ENCODE results near the gene BTF3.
"Not testable (repeated sequence)": the region's sequence is repeated elsewhere in the genome, so short reads cannot be mapped to it uniquely, and the experiment has no call there.

Gene BTF3

DNA sequence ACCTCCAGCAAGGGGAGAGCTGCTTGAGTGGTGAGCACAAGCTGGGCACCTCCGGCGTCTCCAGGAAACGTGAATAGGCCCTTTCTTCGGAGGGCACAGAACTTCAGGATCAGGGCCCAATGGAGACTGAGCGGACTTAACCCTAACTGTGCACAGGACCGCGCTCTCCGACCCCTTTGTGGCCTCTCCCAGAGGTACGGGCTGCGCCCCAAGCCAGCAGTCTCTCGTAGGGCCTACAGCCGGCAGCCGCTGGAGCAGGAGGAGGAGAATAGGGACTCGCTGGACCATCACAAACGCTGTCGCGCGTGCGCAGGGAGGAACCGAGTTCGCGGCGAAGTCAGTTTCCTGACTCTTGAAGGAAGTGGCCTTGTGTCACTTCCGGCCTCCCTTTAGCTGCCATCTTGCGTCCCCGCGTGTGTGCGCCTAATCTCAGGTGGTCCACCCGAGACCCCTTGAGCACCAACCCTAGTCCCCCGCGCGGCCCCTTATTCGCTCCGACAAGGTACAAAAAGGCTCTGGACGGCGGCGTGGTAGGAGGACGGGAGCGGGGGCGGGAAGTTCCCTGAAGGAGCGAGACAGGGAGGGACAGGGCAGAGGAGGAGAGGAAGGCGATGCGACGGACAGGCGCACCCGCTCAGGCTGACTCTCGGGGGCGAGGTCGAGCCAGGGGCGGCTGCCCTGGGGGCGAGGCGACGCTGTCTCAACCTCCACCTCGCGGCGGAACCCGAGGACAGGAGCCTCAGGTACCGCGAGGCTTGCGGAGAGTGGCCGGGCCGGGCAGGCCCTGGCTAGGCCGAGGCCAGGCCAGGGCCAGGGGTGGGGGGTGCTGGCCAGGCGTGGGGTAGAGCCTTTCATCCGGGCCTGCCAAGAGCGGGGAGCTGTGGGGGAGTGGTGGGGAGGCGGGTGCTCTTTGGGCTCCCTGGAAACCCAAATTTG is at the start of gene BTF3:
Gene BTF3, plus strand, starts transcription at position 386 of the 936 bp plus-strand sequence. Its CDS starts 226 bp downstream, at position 612.
- peak; percentile 97 for DNase-seq (ENCODE audit: low read depth)

- peak; percentile 91 for DNase-seq (ENCODE audit: low read depth)
Observed at GRCh38 chr5:73448463-73449136, 49.6 kb upstream of the BTF3 start, which contains the start of gene FOXD1. FOXD1 (minus strand) TSS chr5:73448777; CDS start chr5:73448362, 415 bp downstream.

DNA sequence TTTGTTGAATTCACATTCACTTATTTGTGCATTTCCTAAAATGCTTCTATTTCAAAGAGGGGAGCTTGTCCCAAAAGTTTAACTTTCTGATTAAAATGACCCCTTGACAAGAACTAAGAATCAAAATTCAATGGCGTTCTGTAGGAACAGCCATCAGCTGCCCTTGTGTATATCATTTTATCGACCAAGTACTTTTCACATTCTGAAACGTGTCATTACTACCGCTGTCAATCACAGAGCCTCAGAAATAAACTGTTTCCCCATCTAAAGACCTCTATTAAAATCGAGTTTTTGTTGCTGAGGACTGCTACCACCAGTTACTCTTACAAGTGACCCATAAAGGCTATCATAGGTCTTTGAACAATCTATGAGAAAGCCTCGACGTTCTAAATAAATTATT is 48.1 kb upstream of the BTF3 start:
- DNase-seq (ENCODE audit: low read depth) = no peak

- no peak for DNase-seq (ENCODE audit: low read depth)
Observed at GRCh38 chr5:73450672-73451223, 47.5 kb upstream of the BTF3 start.

DNA sequence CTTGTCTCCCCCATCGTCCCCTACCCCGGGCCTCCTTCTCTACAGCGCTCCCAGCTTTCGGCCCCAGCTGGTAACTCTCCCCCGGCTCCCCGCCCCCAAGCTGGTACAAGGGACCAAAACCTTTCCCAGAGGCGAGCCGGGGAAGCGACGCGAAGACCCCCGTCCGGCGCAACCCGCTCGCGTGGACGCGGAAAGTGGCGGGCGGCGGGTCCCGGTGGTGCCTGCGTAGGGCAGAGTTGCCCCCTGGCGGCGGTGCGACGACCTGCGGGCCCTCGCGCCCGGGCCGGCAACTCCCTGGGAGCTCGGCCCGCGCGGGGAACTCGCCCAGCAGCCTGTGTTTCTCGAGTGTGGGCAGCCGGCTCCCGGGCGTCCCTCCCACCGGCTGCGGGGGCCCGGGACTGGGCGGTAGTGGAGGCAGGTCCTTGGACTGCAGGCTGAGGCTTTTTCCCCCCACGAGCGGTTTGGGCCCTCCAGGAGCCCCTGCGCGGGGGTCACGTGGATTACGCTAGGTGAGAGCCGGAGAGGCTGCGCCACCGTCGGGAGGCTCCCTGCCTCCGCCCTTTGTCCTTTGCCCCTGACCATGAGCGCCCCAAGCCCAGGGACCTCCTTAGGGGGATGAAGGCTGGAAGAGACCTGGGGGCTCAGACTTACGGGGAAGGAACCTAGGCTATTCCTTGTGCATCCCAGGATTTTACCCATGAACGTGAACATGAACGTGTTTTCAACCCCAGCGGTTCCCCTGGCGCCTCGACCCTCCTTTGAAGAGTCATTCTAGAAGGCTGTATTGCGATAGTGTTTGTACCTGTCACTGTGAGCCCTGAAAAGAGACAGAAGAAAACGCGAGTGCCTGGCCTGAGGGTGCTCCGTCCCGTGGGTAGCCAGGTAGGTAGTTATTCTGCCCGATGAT is 46.8 kb upstream of the BTF3 start:
- DNase-seq (ENCODE audit: low read depth) = no peak

- DNase-seq (ENCODE audit: low read depth) = no peak
Observed at GRCh38 chr5:73452215-73452614, 46.0 kb upstream of the BTF3 start.

GRCh38 chr5:73454379-73455036 is 43.7 kb upstream of the BTF3 start:
- DNase-seq (ENCODE audit: low read depth) = no peak

DNA sequence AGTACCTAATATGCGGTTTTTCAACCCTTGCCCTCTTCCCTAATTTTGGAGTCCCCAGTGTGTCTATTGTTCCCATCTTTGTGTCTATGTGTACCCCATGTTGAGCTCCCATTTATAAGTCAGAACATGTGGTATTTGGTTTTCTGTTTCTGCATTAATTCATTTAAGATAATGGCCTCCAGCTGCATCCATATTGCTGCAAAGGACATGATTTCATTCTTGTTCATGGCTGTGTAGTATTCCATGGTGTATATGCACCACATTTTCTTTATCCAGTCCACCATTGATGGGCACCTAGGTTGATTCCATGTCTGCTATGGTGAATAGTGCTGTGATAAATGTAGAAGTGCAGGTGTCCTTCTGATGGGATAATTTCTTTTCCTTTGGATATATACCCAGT is 41.8 kb upstream of the BTF3 start:
- not testable (repeated sequence) for DNase-seq (ENCODE audit: low read depth)

- no peak for DNase-seq (ENCODE audit: low read depth)
Observed at GRCh38 chr5:73459366-73459765, 38.9 kb upstream of the BTF3 start.

DNA sequence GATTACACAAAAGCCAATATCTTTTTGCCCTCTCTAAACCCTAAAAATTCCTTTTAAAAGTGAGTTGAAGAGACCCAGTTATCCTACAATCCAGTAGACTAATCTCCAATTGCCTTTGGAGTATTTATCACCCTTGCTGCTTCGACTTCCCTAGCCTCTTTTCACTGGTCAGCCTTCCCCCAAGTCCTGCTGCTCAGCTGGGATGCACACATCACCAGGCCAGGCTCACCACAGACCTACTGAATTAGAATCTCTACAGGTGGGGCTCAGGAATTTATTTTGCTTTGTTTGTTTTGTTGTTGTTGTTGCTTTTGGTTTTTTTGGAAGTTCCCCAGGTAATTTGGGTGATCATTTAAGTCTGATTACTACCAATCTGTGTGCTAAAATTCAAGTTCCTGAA is 38.1 kb upstream of the BTF3 start:
- DNase-seq (ENCODE audit: low read depth) = no peak

DNA sequence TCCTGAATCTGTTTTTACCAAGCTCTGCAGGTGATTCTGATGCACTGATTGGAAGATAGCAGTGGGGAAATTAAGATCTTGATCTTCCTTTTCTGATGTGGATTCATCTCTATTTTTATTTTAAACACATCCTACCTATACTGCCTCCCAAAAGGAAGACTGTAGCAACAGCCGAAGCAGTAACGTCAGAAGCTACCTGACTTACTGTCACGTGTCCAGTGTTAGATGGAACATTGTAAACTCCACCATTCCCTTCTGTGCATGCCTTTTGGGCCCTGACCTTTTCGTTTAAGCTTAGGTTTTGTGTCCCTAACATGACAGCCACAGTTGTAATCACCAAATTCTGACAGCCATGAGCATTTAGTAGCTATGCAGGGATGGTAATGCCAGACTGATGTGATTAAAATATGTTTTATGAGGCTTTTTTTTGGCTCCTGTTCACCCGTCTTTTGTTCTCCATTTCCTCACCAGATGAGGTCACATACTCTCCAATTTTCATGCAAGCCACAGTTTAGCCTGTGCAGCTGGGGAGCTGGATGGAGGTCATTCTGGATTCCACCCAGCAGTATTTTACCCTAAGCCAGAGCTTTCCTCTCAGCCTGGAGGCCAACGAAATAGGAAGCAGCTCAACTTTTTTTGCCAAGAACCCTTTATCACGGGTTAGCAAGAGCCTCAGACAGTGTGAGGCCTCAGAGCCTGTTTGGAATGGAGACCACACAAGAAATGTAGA is 34.1 kb upstream of the BTF3 start:
- DNase-seq (ENCODE audit: low read depth) = peak; percentile 79

GRCh38 chr5:73468638-73469037 is 29.6 kb upstream of the BTF3 start:
- not testable (repeated sequence) for DNase-seq (ENCODE audit: low read depth)

GRCh38 chr5:73469878-73470277 is 28.4 kb upstream of the BTF3 start:
- DNase-seq (ENCODE audit: low read depth) = no peak

GRCh38 chr5:73471654-73472053 is 26.6 kb upstream of the BTF3 start:
- DNase-seq (ENCODE audit: low read depth) = no peak

GRCh38 chr5:73472116-73472515 is 26.1 kb upstream of the BTF3 start:
- no peak for DNase-seq (ENCODE audit: low read depth)

DNA sequence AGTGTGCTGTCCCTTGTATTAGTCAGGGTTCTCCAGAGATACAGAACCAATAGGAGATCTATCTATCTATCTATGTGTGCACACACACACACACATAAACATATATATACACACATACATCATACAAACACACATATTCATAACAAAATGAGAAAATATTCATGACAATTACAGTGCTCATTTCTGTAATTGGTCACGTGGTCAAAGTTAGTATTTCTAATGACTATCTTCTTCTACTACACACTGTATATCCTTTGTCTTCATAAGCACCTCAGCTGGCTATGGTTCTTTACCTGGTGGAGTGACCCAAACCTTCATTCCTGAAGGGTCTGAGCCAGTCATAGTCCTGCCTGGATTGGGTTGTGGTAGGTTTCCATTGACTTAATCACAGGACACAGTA is 17.7 kb upstream of the BTF3 start:
- DNase-seq (ENCODE audit: low read depth) = no peak

GRCh38 chr5:73482383-73483136 is 15.7 kb upstream of the BTF3 start:
- DNase-seq (ENCODE audit: low read depth) = peak; percentile 52

DNA sequence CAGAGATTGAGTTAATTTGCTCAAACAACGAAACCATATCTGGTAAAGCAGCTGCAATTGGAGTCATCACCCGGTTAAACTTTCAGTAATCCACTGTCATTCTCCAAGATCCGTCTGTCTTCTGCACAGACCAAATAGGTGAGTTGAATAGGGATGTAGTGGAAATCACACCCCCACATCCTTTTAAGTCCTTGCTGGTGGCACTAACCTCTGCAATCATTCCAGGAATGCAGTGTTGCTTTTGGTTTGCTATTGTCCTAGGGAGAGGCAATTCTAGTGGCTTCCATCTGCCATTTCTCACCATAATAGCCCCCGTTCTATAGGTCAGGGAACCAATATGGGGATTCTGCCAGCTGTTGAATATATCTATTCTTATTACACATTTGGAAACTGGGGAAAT is 14.6 kb upstream of the BTF3 start:
- no peak for DNase-seq (ENCODE audit: low read depth)

- no peak for DNase-seq (ENCODE audit: low read depth)
Observed at GRCh38 chr5:73484511-73484910, 13.7 kb upstream of the BTF3 start.

GRCh38 chr5:73485715-73486114 is 12.5 kb upstream of the BTF3 start:
- no peak for DNase-seq (ENCODE audit: low read depth)
